H9 (cell line): ENCODE results near the gene ARSI. TPM values are rescaled to one million over a fixed set of nuclear protein-coding genes. Genes with fewer than 3 reads are reported as not detected.

ENCODE experiments used
- DNase-seq: peaks from one replicate; pipeline ENCODE4 v3.0.0-alpha.2; 2017
- H2AFZ ChIP-seq: one replicate; pipeline ENCODE4 v1.6.1; 2013; ENCODE audit warnings: mild to moderate bottlenecking, low read length, control low read depth, moderate library complexity
- H2AK5ac ChIP-seq: 2 replicates; pipeline ENCODE4 v1.6.1; 2013; ENCODE audit warnings: low read length, control low read depth, mixed read lengths; ENCODE audit not compliant: insufficient read length
- H2BK120ac ChIP-seq: one replicate; pipeline ENCODE4 v1.6.1; 2013; ENCODE audit warnings: low read depth, mild to moderate bottlenecking, low read length, control low read depth, inconsistent platforms; ENCODE audit not compliant: poor library complexity, severe bottlenecking
- H2BK12ac ChIP-seq: 2 replicates; pipeline ENCODE4 v1.6.1; 2013; ENCODE audit warnings: low read length, control low read depth, mixed read lengths, low read depth; ENCODE audit not compliant: insufficient read length
- H2BK15ac ChIP-seq: 2 replicates; pipeline ENCODE4 v1.6.1; 2013; ENCODE audit warnings: low read depth, low read length, control low read depth
- H2BK20ac ChIP-seq: one replicate; pipeline ENCODE4 v1.6.1; 2013; ENCODE audit warnings: low read depth, mild to moderate bottlenecking, low read length, control low read depth, inconsistent platforms; ENCODE audit not compliant: poor library complexity, severe bottlenecking
- H2BK5ac ChIP-seq: 2 replicates; pipeline ENCODE4 v1.6.1; 2013; ENCODE audit warnings: low read length, control low read depth, mixed read lengths; ENCODE audit not compliant: insufficient read length
- H3K14ac ChIP-seq: 2 replicates; pipeline ENCODE4 v1.6.1; 2013; ENCODE audit warnings: low read length, control low read depth; ENCODE audit not compliant: insufficient read depth
- H3K18ac ChIP-seq: 2 replicates; pipeline ENCODE4 v1.6.1; 2013; ENCODE audit warnings: low read depth, mild to moderate bottlenecking, mixed read lengths, low read length, control low read depth; ENCODE audit not compliant: insufficient read length
- H3K23ac ChIP-seq: 2 replicates; pipeline ENCODE4 v1.6.1; 2013; ENCODE audit warnings: low read length, control low read depth, mixed read lengths, low read depth; ENCODE audit not compliant: insufficient read length
- H3K23me2 ChIP-seq: 2 replicates; pipeline ENCODE4 v1.6.1; 2013; ENCODE audit warnings: low read depth, mild to moderate bottlenecking, mixed read lengths, low read length, control low read depth; ENCODE audit not compliant: insufficient read length, poor library complexity, severe bottlenecking
- H3K27ac ChIP-seq: 2 replicates; pipeline ENCODE4 v1.5.1; 2013; ENCODE audit warnings: low read length, control low read depth, mixed read lengths, low read depth; ENCODE audit not compliant: insufficient read length
- H3K27me3 ChIP-seq: 2 replicates; pipeline ENCODE4 v1.6.1; 2013; ENCODE audit warnings: low read length, control low read depth, inconsistent platforms; ENCODE audit not compliant: insufficient read depth
- H3K4ac ChIP-seq: 2 replicates; pipeline ENCODE4 v1.6.1; 2013; ENCODE audit warnings: low read depth, mild to moderate bottlenecking, control low read depth, inconsistent platforms, low read length, moderate library complexity
- H3K4me1 ChIP-seq: 2 replicates; pipeline ENCODE4 v1.6.1; 2013; ENCODE audit warnings: low read length, control low read depth, inconsistent platforms; ENCODE audit not compliant: insufficient read depth
- H3K4me2 ChIP-seq: 2 replicates; pipeline ENCODE4 v1.6.1; 2013; ENCODE audit warnings: low read length, control low read depth, mixed read lengths; ENCODE audit not compliant: insufficient read length, insufficient read depth
- H3K56ac ChIP-seq: 2 replicates; pipeline ENCODE4 v1.6.1; 2013; ENCODE audit warnings: low read depth, mild to moderate bottlenecking, mixed read lengths, low read length, control low read depth; ENCODE audit not compliant: insufficient read length
- H3K79me1 ChIP-seq: 2 replicates; pipeline ENCODE4 v1.6.1; 2013; ENCODE audit warnings: low read depth, mild to moderate bottlenecking, moderate library complexity, low read length, control low read depth, inconsistent platforms; ENCODE audit not compliant: insufficient read depth, poor library complexity, severe bottlenecking
- H3K79me2 ChIP-seq: 2 replicates; pipeline ENCODE4 v1.6.1; 2013; ENCODE audit warnings: low read length, control low read depth, inconsistent platforms; ENCODE audit not compliant: insufficient read depth
- H3K9ac ChIP-seq: 2 replicates; pipeline ENCODE4 v1.6.1; 2013; ENCODE audit warnings: low read length, control low read depth, mixed read lengths; ENCODE audit not compliant: insufficient read length; ENCODE audit errors: extremely low read depth
- H3K9me3 ChIP-seq: one replicate; pipeline ENCODE4 v1.6.1; 2013; ENCODE audit warnings: low read depth, low read length, inconsistent platforms; ENCODE audit not compliant: control insufficient read depth
- H3T11ph ChIP-seq: one replicate; pipeline ENCODE4 v1.6.1; 2013; ENCODE audit warnings: mild to moderate bottlenecking, low read length, control low read depth, inconsistent platforms
- H4K20me1 ChIP-seq: one replicate; pipeline ENCODE4 v1.6.1; 2013; ENCODE audit not compliant: control insufficient read depth, insufficient read length, insufficient read depth
- H4K5ac ChIP-seq: 2 replicates; pipeline ENCODE4 v1.6.1; 2013; ENCODE audit warnings: low read depth, mild to moderate bottlenecking, mixed read lengths, low read length, control low read depth; ENCODE audit not compliant: insufficient read length
- H4K8ac ChIP-seq: replicated peaks from 2 replicates; pipeline ENCODE4 v1.6.1; 2013; ENCODE audit warnings: low read length, control low read depth, mixed read lengths, low read depth; ENCODE audit not compliant: insufficient read length
- H4K91ac ChIP-seq: 2 replicates; pipeline ENCODE4 v1.6.1; 2013; ENCODE audit warnings: low read depth, mild to moderate bottlenecking, moderate library complexity, mixed read lengths, low read length, control low read depth; ENCODE audit not compliant: insufficient read length
- H3K27ac Mint-ChIP-seq, 3 experiments: 2 replicates in 2 of 3; 3 replicates in 1 of 3; pipeline ENCODE4 v1.8.0; 2020 to 2021; ENCODE audit warnings: mixed read lengths in 3 of 3, mild to moderate bottlenecking in 1 of 3, moderate library complexity in 1 of 3
- H3K27me3 Mint-ChIP-seq: 2 replicates; pipeline ENCODE4 v1.8.0; 2021; ENCODE audit warnings: low read depth, mild to moderate bottlenecking, moderate library complexity, mixed read lengths
- H3K36me3 Mint-ChIP-seq, 3 experiments: 2 replicates in 2 of 3; 3 replicates in 1 of 3; pipeline ENCODE4 v1.8.0; 2020 to 2021; ENCODE audit warnings: low read depth in 3 of 3, mixed read lengths in 3 of 3; ENCODE audit not compliant: insufficient read depth in 1 of 3
- H3K4me1 Mint-ChIP-seq, 2 experiments: 2 replicates each; pipeline ENCODE4 v1.8.0; 2020; ENCODE audit warnings: mixed read lengths in 2 of 2
- H3K4me3 Mint-ChIP-seq, 2 experiments: 2 replicates in 1 of 2; 3 replicates in 1 of 2; pipeline ENCODE4 v1.8.0; 2020 to 2021; ENCODE audit warnings: mild to moderate bottlenecking in 2 of 2, mixed read lengths in 2 of 2, moderate library complexity in 1 of 2
- H3K9me3 Mint-ChIP-seq, 2 experiments: 2 replicates in 1 of 2; 3 replicates in 1 of 2; pipeline ENCODE4 v1.8.0; 2020; ENCODE audit warnings: mild to moderate bottlenecking in 2 of 2, mixed read lengths in 2 of 2, moderate library complexity in 1 of 2
- WGBS: extraction: QIAGEN DNeasy Blood & Tissue Kit; methylation state at CpG from one replicate; pipeline ENCODE4 v1.1.7; 2013; ENCODE audit warnings: missing lambda C conversion rate, low lambda C conversion rate, mixed read lengths; ENCODE audit not compliant: insufficient read length; ENCODE audit errors: extremely low coverage; 5-methylcytosine and 5-hydroxymethylcytosine counted together
- total RNA-seq: library from RNA; stranded (reverse); gene quantifications from 2 replicates; pipeline ENCODE4 v1.2.1, GENCODE V29; 2021
- TF ChIP-seq, protein P1 (sequence below): fragments of 200-600 bp; sonication (generic); conservative IDR thresholded peaks from 3 replicates; pipeline ENCODE4 v1.8.0; 2021; ENCODE audit warnings: antibody characterized with exemption, mild to moderate bottlenecking

ARSI gene
- total RNA-seq, 1 experiment from 2014 or later: 1.7 TPM

DNA sequence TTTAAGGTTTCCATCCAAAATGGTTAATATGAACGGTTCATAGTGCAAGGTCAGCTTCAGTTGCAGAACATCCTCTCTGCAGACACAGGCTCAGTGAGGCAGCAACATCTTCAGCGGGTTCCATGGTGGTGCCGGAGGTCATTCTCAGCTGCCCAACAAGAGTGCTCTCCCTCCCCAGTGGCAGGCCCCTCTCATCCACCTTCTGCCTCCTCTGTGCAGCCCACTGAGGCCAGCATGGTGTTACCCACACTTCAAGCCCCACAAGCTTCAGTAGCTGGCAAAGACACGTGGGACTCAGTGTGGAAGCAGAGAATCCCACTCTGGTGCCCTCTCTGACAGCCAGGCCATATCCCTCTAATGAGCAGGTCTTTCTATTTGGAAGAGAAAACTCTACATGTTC, 4.1 kb upstream of the ARSI start:
- Mint-ChIP-seq H3K4me1 (peaks cover 37 to 43% of the 10 kb centered on the region in 2 experiments), H3K27me3 (peaks cover 6% of the 10 kb centered on the region), H3K9me3 (no peaks in the 10 kb centered on the region), H3K4me3 (no peak overlapping the region), H3K27ac (no peak overlapping the region), H3K36me3 (no peaks in the 10 kb centered on the region)
- no peak overlapping the region for H3K23ac ChIP-seq
- no peak overlapping the region for H2BK5ac ChIP-seq
- TF ChIP-seq, protein P1, sequence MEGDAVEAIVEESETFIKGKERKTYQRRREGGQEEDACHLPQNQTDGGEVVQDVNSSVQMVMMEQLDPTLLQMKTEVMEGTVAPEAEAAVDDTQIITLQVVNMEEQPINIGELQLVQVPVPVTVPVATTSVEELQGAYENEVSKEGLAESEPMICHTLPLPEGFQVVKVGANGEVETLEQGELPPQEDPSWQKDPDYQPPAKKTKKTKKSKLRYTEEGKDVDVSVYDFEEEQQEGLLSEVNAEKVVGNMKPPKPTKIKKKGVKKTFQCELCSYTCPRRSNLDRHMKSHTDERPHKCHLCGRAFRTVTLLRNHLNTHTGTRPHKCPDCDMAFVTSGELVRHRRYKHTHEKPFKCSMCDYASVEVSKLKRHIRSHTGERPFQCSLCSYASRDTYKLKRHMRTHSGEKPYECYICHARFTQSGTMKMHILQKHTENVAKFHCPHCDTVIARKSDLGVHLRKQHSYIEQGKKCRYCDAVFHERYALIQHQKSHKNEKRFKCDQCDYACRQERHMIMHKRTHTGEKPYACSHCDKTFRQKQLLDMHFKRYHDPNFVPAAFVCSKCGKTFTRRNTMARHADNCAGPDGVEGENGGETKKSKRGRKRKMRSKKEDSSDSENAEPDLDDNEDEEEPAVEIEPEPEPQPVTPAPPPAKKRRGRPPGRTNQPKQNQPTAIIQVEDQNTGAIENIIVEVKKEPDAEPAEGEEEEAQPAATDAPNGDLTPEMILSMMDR: no peak
- no peak overlapping the region; the same call in 1 of the 2 replicates for H3K14ac ChIP-seq
- no peak overlapping the region for H4K5ac ChIP-seq
- H3K56ac ChIP-seq: no peak overlapping the region
- no peak overlapping the region for H2BK120ac ChIP-seq
- H2BK12ac ChIP-seq: no peak overlapping the region
- no peaks in the 10 kb centered on the region for H3K79me1 ChIP-seq
- no peaks in the 10 kb centered on the region for H4K20me1 ChIP-seq
- H3K9me3 ChIP-seq: no peaks in the 10 kb centered on the region
- no peak for DNase-seq
- no peak overlapping the region for H3K27ac ChIP-seq
- no CpG with 5 or more reads among the region's 4 CpGs for WGBS
- no peak overlapping the region for H3K9ac ChIP-seq
- H3T11ph ChIP-seq: no peak overlapping the region
- no peaks in the 10 kb centered on the region for H3K27me3 ChIP-seq
- H3K4ac ChIP-seq: no peak overlapping the region
- peaks cover 12% of the 10 kb centered on the region for H3K23me2 ChIP-seq
- no peaks in the 10 kb centered on the region for H3K79me2 ChIP-seq
- no peak overlapping the region for H2AK5ac ChIP-seq
- no peak overlapping the region for H2BK15ac ChIP-seq
- H3K4me1 ChIP-seq: peaks cover 5% of the 10 kb centered on the region; the same call in 1 of the 2 replicates
- H3K18ac ChIP-seq: no peak overlapping the region
- H4K91ac ChIP-seq: no peak overlapping the region
- no peak overlapping the region for H4K8ac ChIP-seq
- no peak overlapping the region for H3K4me2 ChIP-seq
- H2BK20ac ChIP-seq: no peak overlapping the region
- no peak overlapping the region for H2AFZ ChIP-seq
